ENCODE data around the gene RBP7.
"Not testable (repeated sequence)": the region's sequence is repeated elsewhere in the genome, so short reads cannot be mapped to it uniquely, and the experiment has no call there.

DNA sequence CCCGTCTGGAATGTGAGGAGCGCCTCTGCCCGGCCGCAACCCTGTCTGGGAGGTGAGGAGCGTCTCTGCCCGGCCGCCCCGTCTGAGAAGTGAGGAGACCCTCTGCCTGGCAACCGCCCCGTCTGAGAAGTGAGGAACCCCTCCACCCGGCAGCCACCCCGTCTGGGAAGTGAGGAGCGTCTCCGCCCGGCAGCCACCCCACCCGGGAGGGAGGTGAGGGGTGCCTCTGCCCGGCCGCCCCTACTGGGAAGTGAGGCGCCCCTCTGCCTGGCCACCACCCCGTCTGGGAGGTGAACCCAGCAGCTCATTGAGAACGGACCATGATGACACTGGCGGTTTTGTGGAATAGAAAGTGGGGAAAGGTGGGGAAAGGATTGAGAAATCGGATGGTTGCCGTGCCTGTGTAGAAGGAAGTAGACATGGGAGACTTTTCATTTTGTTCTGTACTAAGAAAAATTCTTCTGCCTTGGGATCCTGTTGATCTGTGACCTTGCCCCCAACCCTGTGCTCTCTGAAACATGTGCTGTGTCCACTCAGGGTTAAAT, 32.0 kb downstream of the RBP7 start:
- TF ChIP-seq, protein P1, sequence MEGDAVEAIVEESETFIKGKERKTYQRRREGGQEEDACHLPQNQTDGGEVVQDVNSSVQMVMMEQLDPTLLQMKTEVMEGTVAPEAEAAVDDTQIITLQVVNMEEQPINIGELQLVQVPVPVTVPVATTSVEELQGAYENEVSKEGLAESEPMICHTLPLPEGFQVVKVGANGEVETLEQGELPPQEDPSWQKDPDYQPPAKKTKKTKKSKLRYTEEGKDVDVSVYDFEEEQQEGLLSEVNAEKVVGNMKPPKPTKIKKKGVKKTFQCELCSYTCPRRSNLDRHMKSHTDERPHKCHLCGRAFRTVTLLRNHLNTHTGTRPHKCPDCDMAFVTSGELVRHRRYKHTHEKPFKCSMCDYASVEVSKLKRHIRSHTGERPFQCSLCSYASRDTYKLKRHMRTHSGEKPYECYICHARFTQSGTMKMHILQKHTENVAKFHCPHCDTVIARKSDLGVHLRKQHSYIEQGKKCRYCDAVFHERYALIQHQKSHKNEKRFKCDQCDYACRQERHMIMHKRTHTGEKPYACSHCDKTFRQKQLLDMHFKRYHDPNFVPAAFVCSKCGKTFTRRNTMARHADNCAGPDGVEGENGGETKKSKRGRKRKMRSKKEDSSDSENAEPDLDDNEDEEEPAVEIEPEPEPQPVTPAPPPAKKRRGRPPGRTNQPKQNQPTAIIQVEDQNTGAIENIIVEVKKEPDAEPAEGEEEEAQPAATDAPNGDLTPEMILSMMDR (IDR thresholded peaks at IDR 0.05), result not testable (repeated sequence)
- TF ChIP-seq, protein P2, sequence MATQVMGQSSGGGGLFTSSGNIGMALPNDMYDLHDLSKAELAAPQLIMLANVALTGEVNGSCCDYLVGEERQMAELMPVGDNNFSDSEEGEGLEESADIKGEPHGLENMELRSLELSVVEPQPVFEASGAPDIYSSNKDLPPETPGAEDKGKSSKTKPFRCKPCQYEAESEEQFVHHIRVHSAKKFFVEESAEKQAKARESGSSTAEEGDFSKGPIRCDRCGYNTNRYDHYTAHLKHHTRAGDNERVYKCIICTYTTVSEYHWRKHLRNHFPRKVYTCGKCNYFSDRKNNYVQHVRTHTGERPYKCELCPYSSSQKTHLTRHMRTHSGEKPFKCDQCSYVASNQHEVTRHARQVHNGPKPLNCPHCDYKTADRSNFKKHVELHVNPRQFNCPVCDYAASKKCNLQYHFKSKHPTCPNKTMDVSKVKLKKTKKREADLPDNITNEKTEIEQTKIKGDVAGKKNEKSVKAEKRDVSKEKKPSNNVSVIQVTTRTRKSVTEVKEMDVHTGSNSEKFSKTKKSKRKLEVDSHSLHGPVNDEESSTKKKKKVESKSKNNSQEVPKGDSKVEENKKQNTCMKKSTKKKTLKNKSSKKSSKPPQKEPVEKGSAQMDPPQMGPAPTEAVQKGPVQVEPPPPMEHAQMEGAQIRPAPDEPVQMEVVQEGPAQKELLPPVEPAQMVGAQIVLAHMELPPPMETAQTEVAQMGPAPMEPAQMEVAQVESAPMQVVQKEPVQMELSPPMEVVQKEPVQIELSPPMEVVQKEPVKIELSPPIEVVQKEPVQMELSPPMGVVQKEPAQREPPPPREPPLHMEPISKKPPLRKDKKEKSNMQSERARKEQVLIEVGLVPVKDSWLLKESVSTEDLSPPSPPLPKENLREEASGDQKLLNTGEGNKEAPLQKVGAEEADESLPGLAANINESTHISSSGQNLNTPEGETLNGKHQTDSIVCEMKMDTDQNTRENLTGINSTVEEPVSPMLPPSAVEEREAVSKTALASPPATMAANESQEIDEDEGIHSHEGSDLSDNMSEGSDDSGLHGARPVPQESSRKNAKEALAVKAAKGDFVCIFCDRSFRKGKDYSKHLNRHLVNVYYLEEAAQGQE (IDR thresholded peaks at IDR 0.05; ENCODE audit: insufficient read depth in 1 of 2, low read depth in 2 of 2, low read length in 1 of 2), result not testable (repeated sequence)
- not testable (repeated sequence) for TF ChIP-seq TCF7L2, POLR2AphosphoS5 (IDR thresholded peaks at IDR 0.05; ENCODE audit: low read depth, low read length)

Data from Panc1 (cell line).